Cardiac septum (tissue), 1 donor: ENCODE measurements around the gene PDIA5. TPM values are rescaled to one million over a fixed set of nuclear protein-coding genes. Genes with fewer than 3 reads are reported as not detected.

Experiments used
- DNase-seq: peaks from one replicate; pipeline ENCODE4 v3.0.0-alpha.2; 2020; ENCODE audit warnings: low spot score
- intact Hi-C: fragments of 100-400 bp; cut with DNase I; formaldehyde crosslinking; loops from one replicate; pipeline ENCODE4 v1.14.0; 2022
- total RNA-seq: library from RNA; stranded (reverse); fragmentation: NEBNext Ultra II Directional; extraction: Animal tissue kit (Norgen Biotek cat#: 25700); gene quantifications from one replicate; pipeline ENCODE4 v1.2.1, GENCODE V29; 2021
- donor health status: DM: no; HTN: no; CAD: no.

PDIA5 gene
- total RNA-seq, 1 donor from 2014 or later: 8.8 TPM

DNA sequence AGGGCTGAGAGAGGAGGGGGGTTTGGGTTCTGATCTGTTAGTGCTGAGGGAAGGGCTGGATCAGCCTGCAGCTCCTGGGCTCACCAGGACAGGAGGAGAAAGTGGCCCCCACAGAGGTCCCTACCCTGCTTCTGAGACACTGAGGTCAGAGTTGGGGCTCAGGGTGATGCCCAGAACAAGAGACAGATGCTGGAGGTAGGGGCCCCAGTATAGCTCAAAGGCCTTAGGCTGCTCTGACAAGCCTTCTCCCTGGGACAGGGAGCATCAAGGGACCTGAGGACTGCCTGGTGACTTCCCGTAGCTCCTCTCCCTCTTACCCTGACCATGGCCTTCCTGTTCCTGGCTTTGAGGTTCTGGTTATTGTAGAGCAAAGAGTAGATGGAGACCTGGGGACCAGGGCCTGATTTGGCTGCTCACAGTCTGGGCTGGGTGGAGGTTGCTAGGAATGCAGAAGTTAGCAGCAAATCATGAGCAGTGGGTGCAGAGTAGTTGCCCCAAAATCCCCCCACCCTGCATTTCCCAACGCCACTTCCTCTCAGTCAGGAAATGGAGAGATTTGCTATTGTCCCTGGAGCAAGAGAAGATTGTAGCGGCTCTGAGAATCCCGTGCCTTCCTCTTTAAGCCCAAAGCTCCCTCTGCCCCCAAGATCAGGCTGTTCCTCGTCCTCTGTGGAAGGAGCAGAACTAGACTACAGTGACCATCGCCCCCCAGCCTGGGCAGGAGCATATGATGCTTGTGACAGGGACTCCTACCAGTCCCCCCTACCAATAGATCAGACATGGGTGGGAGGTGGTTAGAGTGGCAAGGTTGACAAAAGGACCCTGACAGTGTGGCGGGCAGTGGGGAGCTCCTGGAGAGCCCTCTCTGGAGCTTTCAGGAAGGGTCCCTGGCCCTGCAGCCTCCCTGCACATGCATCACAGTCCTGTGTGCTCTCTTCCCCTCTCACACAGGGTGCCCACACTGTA is 87.5 kb downstream of the PDIA5 start:
- no peak for DNase-seq
- intact Hi-C loops: loop anchor here (5.0 kb wide), 1 partner anchor 62 kb away; no protein-coding TSS in a partner anchor

DNA sequence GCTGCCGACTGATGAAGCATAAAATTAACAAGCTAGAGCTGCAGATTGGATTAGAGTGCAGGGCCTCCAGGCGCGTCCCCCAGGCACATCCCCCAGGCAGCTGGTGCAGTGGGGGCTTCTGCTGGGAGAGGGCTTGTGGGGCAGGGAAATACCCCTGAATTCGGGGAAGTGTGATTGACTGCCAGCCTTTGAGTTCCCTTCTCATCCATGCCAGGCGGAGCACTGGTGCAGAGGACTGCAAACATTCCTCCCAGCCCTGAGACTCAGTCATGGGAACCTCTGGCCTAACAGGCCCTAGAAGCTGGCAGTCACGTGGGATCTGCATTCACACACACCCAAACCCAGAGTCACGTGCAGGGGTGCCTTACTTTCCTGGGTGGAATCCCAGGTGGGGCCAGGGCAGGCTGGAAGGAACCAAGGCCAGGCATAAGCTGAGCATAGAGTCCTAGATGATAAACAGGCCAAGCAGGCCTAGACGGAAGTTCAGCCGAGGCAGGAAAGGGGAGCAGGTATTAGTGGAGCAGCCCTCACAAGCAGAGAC is 88.7 kb downstream of the PDIA5 start:
- DNase-seq: no peak
- intact Hi-C loops: no loop called here

GRCh38 chr3:123156276-123156995 is 89.6 kb downstream of the PDIA5 start:
- intact Hi-C loops: no loop called here
- no peak for DNase-seq

DNA sequence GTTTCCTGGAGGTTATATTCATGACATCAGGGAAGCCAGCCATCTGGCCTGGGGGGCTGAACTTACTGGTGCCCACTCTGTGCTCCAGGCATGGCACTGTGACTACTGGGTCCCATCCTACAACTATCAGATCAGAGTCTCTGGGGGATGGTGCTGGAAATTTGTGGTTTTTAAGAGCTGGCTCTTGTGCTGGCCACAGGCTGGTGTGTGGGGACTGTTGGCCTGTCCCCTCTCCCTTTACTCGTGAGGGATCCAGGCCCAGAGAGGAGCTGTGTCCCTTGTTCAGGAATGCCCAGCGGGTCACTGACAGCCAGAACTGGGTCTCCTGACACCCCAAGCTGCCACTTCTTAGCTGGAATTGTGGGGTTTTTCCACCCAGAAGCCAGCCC is 90.4 kb downstream of the PDIA5 start:
- intact Hi-C loops: no loop called here

DNA sequence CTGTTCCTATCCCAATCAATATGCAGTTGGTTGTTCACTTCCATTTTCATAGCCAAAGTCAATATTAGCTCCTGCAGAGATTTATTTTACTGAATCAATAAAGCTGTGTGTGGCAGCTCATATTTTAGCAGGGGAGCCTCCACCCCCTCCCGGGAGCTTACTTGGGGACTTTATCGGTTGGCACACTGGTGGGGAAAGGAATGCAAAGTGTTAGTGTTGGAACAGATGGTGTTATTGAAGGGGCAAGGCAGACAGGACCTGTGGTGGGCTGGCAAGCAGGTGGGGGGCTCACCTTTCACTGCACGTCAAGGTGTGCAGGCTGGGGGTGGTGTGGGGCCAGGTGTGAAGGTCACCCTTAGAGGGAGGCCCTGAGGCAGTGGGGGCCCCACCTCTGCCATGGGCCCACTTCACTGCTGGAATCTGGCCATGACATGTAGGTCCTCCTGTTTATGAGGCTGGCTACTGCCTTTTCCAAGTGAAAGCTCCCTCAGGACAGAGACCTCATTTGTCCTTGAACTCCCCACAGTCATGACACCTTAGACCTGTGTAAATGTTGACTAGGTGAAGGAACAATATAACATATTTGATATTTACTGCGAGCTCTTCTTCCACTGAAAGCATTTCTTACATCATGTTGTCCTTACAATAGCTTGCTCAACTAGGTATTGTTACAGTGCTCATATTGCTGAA is 90.9 kb downstream of the PDIA5 start:
- DNase-seq: no peak
- intact Hi-C loops: no loop called here

More for the DNA sequence above, 90.4 kb downstream of the PDIA5 start:
- no peak for DNase-seq

- intact Hi-C loops: no loop called here
Measured at GRCh38 chr3:123158330-123158729, 91.5 kb downstream of the PDIA5 start.

GRCh38 chr3:123158899-123159390 is 92.1 kb downstream of the PDIA5 start:
- DNase-seq: no peak
- intact Hi-C loops: no loop called here

More at GRCh38 chr3:123158330-123158729, 91.5 kb downstream of the PDIA5 start:
- DNase-seq: no peak

- intact Hi-C loops: no loop called here
- DNase-seq: no peak
Measured at GRCh38 chr3:123159926-123160635, 93.3 kb downstream of the PDIA5 start.

GRCh38 chr3:123161167-123161566 is 94.3 kb downstream of the PDIA5 start:
- intact Hi-C loops: no loop called here
- no peak for DNase-seq

DNA sequence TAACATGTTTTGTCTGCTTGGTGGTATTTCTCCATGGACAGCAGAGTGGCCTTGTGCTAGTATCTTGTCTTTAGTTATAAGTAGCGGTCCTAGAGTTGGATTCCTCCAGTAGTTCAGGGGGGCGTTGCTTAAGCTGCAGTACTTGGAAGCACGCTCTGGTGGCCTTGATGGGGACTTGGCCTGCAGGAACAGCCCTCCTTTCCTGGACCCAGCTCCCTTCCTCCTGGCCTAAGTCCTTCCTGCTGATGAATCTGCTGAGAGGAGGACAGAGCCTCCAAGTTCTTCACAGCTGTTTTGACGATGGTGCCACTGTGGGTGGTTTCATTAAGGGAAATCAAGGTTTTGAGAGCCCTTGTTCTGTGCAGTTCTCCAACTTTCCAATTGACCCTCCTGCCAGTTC is 96.3 kb downstream of the PDIA5 start:
- intact Hi-C loops: no loop called here
- no peak for DNase-seq

DNA sequence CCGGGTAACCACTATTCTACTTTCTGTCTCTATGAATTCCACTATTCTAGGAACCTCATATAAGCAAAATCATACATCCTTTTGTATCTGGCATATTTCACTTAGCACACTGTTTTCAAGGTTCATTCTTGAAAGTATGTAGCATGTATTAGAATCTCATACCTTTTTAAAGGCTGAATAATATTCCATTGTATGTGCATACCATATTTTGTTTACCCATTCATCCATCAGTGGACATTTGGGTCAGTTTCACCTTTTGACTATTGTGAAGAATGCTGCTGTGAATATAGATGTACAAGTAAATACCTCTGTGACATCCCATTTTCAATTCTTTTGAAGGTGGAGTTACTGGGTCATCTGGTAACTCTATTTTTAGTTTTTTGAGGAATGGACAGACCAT is 98.3 kb downstream of the PDIA5 start:
- no peak for DNase-seq
- intact Hi-C loops: no loop called here

DNA sequence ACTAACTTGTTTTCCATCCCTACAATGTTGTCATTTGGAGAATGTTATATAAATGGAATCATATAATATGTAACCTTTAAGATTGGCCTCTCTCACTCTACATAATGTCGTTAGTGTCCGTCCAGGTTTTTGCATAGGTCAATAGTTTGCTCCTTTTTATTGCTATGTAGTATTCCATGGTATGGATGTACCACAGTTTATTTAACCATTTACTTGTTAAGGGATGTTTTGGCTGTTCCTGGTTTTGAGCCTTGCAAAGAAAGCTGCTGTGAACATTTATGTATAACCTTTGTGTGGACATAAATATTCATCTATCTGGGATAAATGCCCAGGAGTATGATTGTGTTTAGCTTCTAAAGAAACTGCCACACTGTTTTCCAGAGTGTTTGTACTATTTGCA is 100.9 kb downstream of the PDIA5 start:
- intact Hi-C loops: no loop called here
- no peak for DNase-seq

DNA sequence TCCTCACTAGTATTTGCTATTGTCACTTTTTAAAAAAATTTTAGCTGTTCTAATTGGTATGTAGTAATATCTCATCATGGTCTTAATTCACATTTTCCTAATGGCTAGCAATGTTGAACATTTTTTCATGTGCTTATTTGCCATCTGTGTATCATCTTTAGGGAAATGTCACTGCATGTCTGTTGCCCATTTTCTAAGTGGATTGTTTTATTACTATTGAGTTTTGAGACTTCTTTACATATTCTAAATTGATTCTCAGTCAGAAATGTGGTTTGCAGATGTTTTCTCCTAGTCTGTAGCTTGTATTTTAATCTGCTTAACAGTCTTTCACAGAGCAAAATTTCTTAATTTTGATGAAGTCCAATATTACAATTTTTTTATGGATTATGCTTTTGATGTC is 101.3 kb downstream of the PDIA5 start:
- no peak for DNase-seq
- intact Hi-C loops: no loop called here

DNA sequence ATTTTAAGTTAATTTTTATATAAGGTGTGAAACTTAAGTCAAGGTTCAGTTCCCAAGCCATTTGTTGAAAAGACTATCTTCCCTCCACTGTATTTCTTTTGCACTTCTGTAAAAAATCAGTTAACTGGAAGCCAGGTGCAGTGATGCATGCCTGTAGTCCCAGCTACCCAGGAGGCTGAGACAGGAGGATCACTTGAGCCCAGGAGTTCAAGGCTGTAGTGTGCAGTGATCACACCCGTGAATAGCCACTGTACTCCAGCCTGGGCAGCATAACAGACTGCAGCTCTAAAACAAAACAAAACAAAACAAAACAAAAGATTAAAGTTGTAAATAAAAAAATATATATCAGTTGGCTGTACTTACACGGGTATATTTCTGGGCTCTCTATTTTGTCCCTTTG is 101.8 kb downstream of the PDIA5 start:
- no peak for DNase-seq
- intact Hi-C loops: no loop called here

- intact Hi-C loops: no loop called here
- no peak for DNase-seq
Measured at GRCh38 chr3:123169492-123169929, 102.7 kb downstream of the PDIA5 start.

DNA sequence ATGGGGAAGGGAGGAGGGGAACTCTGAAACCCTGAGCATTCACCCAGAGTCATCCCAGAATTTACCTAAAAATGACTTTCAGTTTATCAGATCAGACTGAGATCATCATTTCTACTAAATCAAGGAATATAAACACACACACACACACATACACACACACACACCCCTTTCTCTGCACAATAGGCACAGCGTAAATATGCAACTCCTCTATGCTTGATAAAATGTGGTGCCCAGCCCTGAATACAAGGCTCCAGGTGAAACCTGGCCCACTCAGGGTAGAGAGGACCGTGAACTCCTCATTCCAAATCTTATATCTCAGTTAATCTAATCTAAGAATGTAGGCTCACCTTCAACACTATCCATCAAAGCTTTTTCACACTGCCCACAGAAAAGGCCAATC is 103.1 kb downstream of the PDIA5 start:
- intact Hi-C loops: no loop called here
- DNase-seq: no peak

- intact Hi-C loops: no loop called here
- no peak for DNase-seq
Measured at GRCh38 chr3:123180791-123181190, 114.0 kb downstream of the PDIA5 start.

GRCh38 chr3:123186695-123187094 is 119.9 kb downstream of the PDIA5 start:
- intact Hi-C loops: no loop called here

DNA sequence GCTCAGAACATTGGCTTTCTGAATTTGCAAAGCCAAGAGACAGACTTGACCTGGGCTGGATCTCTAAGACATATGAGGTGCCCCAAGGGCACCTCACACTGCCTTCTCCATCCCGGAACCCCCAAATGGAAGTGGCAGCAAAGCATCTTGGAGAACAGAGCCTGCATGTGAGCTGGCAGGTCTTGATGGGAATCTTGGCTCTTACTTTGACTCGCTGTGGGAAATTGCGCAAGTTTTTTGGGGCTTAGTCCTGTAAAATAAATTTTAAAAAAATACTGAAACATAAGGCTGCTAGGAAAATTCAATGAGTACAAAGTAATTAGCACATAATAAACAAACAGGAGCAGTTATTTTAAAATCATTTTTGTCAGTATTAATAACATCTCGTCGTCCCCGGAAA is 121.2 kb downstream of the PDIA5 start:
- intact Hi-C loops: no loop called here
- no peak for DNase-seq

More at GRCh38 chr3:123186695-123187094, 119.9 kb downstream of the PDIA5 start:
- DNase-seq: no peak
